Suprapubic skin (tissue), 4 donors: ENCODE data around the gene USP3. TPM values are rescaled to one million over a fixed set of nuclear protein-coding genes. Genes with fewer than 3 reads are reported as not detected.
A peak's percentile ranks its signal among the peaks of the same experiment; 100 is the strongest.

Source experiments
- DNase-seq, 2 donors: peaks; one replicate each; pipeline ENCODE4 v3.0.0-alpha.2; 2019; ENCODE audit warnings: low spot score in 2 of 2
- H3K27ac ChIP-seq: fragments of 200-600 bp; sonication (generic); one replicate; pipeline ENCODE4 v1.5.1; 2019
- H3K27me3 ChIP-seq: fragments of 200-600 bp; sonication (generic); one replicate; pipeline ENCODE4 v1.5.1; 2019
- H3K36me3 ChIP-seq: fragments of 200-600 bp; sonication (generic); one replicate; pipeline ENCODE4 v1.5.1; 2019
- H3K4me1 ChIP-seq: fragments of 200-600 bp; sonication (generic); one replicate; pipeline ENCODE4 v1.5.1; 2019
- H3K4me3 ChIP-seq: fragments of 200-600 bp; sonication (generic); one replicate; pipeline ENCODE4 v1.5.1; 2019; ENCODE audit warnings: mild to moderate bottlenecking
- H3K9me3 ChIP-seq: fragments of 200-600 bp; sonication (generic); one replicate; pipeline ENCODE4 v1.5.1; 2019
- EP300 ChIP-seq: sonication (generic); formaldehyde crosslinking; IDR thresholded peaks from one replicate; pipeline ENCODE4 v1.6.1; 2017; ENCODE audit warnings: antibody characterized with exemption
- POLR2A ChIP-seq, 2 donors: fragments of 450-650 bp; IDR thresholded peaks; one replicate each; pipeline ENCODE4 v1.6.1; 2017; ENCODE audit warnings: antibody characterized with exemption in 2 of 2, mild to moderate bottlenecking in 2 of 2, moderate library complexity in 2 of 2
- POLR2AphosphoS5 ChIP-seq, 3 donors: sonication (generic); formaldehyde crosslinking; IDR thresholded peaks; one replicate each; pipeline ENCODE4 v1.6.1; 2017; ENCODE audit warnings: antibody characterized with exemption in 3 of 3
- WGBS: methylation state at CpG from one replicate; pipeline ENCODE4 v1.1.5; 2018; 5-methylcytosine and 5-hydroxymethylcytosine counted together
- total RNA-seq, 4 donors: library from RNA; depleted of rRNA; stranded (reverse); fragments of >200 nt; gene quantifications; one replicate each; pipeline ENCODE4 v1.1.0, GENCODE V29; 2016
- TF ChIP-seq, protein P1 (sequence below), 2 donors: fragments of 200-600 bp in 1 of 2; fragments of 450-650 bp in 1 of 2; sonication (generic) in 1 of 2; IDR thresholded peaks; one replicate each; pipeline ENCODE4 v1.5.1; 2016 to 2019; ENCODE audit warnings: antibody characterized with exemption in 2 of 2, mild to moderate bottlenecking in 1 of 2, moderate library complexity in 1 of 2

USP3 gene
- total RNA-seq, 4 donors from 2014 or later: 43.2 to 105 (median 48.0) TPM

DNA sequence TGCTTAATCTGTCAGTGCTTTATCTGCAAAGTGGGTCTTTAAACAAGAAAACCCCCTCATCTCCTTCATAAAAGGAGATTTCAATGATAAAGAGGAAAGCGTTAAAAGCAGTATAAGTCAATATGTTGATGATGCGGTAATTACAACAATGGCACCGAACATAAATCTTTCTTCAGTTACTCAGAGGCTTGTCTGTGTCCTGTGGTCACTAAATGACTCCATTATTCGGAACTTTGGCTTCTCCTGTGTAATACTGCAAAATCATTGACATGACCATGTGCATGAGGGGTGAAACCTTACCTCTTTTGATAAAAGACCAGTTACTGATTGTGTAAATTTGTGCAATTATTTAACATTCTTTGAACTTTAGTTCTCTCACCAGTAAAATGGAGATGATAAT lies 4.8 kb upstream of the USP3 start:
- Histone ChIP-seq H3K9me3 (no peaks in the 10 kb centered on the region), H3K4me1 (peaks cover 40% of the 10 kb centered on the region), H3K27ac (peak overlapping the region; percentile 6), H3K27me3 (no peaks in the 10 kb centered on the region), H3K4me3 (no peak overlapping the region), H3K36me3 (no peaks in the 10 kb centered on the region)
- WGBS: 95% methylated on average over 4 of the region's 4 CpGs
- TF ChIP-seq POLR2AphosphoS5 (IDR thresholded peaks at IDR 0.05): no peak
- TF ChIP-seq POLR2A (IDR thresholded peaks at IDR 0.05): no peak
- TF ChIP-seq, protein P1, sequence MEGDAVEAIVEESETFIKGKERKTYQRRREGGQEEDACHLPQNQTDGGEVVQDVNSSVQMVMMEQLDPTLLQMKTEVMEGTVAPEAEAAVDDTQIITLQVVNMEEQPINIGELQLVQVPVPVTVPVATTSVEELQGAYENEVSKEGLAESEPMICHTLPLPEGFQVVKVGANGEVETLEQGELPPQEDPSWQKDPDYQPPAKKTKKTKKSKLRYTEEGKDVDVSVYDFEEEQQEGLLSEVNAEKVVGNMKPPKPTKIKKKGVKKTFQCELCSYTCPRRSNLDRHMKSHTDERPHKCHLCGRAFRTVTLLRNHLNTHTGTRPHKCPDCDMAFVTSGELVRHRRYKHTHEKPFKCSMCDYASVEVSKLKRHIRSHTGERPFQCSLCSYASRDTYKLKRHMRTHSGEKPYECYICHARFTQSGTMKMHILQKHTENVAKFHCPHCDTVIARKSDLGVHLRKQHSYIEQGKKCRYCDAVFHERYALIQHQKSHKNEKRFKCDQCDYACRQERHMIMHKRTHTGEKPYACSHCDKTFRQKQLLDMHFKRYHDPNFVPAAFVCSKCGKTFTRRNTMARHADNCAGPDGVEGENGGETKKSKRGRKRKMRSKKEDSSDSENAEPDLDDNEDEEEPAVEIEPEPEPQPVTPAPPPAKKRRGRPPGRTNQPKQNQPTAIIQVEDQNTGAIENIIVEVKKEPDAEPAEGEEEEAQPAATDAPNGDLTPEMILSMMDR (IDR thresholded peaks at IDR 0.05): no peak
- no peak for TF ChIP-seq EP300
- no peak for DNase-seq

DNA sequence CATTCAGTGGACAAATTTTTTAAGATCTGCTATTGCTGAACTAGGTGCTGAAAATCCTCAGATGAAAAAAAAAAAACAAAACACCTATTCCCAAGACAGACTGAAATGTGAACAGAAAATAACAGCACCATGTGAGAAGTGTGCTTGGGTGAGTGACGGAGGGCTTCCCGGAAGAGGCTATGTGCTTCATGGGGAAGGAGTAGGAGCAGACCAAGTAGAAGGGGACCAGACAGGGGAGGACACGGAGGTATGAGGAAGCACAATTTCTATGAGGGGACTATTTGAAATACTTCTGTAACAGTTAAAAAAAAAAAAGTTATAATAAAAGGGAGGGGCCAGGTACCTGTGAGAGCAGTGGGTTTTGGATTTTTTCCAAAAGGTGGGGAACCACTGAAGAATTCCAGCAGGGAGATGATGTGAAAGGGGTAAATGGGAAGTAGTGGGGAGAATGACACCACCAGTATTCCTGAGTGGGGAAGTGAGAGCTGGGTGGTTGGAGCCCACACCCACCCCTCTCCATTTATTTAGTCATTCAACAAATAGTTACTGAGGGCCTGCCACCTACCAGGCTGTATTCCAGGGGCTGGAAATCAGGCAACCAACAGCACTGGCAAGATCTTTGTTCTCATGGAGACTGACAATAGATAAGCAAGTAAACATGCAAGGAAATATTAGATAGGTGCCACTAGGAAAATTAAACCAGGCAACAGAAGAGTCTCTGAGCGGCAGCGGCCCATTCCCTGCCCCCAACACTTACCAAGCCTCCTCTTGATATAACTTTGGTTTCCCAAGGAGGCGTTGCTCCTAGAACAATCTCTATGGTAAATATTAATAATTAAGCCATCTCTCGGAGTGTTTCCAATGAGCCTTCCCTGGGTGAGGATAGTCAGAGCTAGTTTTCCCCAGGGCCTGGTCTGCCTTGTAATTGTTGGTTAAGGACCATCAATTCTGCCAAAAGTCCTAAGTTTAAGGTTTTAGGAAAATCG lies 3.8 kb upstream of the USP3 start:
- peaks cover 40% of the 10 kb centered on the region for H3K4me1 ChIP-seq
- no peaks in the 10 kb centered on the region for H3K27me3 ChIP-seq
- peak overlapping the region; percentile 28 for H3K4me3 ChIP-seq
- WGBS: 56% methylated on average over 8 of the region's 8 CpGs
- no peaks in the 10 kb centered on the region for H3K9me3 ChIP-seq
- TF ChIP-seq, protein P1 (IDR thresholded peaks at IDR 0.05): no peak
- TF ChIP-seq POLR2A (IDR thresholded peaks at IDR 0.05) (no peak), EP300 (no peak), POLR2AphosphoS5 (IDR thresholded peaks at IDR 0.05) (no peak)
- H3K36me3 ChIP-seq: no peaks in the 10 kb centered on the region
- no peak for DNase-seq
- H3K27ac ChIP-seq: peak overlapping the region; percentile 96

DNA sequence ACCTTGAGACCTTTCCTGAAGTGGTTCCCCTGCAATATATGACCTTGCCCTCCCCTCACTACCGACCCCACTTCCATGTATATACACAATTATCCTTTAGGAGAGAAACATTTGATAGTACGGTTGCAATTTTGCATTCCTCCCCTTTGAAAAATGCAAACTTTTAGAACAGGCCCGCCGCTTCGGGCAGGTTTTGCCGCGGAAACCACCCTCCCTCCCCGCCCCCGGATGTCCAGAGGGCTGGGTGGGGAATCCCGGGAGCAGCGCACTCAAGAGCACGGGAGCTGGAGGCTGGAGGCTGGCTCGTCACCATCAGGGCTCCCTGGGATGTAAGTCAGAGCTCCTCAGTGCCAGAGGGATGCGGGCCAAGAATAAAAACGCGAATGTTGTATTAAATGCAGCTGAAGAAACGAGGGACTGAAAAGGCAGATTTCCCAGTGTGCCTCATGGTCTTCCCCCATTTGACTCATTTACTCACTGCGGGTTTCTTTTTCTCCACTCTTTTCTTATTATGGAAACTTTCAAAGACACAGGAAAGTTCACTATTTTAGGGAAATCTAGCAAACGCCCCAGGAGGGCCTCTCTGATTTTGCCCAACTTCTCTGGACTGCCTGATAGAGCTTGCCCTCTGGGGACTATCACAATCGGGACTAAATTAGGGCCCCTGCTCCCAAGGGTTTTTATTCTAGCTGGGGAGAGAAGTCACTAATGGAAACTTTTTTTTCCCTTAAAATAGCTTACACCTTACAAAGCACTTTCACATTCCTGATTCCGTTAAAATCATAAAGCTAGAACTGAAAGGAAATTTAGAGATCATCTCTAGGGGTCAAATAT lies 2.9 kb upstream of the USP3 start:
- DNase-seq: peak; percentile 92 to 93
- 4% methylated on average over 21 of the region's 21 CpGs for WGBS
- peaks cover 46% of the 10 kb centered on the region for H3K4me1 ChIP-seq
- no peaks in the 10 kb centered on the region for H3K36me3 ChIP-seq
- peak overlapping the region; percentile 96 for H3K27ac ChIP-seq
- H3K9me3 ChIP-seq: no peaks in the 10 kb centered on the region
- H3K27me3 ChIP-seq: no peaks in the 10 kb centered on the region
- peak overlapping the region; percentile 28 for H3K4me3 ChIP-seq
- no peak for TF ChIP-seq POLR2A (IDR thresholded peaks at IDR 0.05)
- TF ChIP-seq, protein P1 (IDR thresholded peaks at IDR 0.05): no peak
- TF ChIP-seq POLR2AphosphoS5 (IDR thresholded peaks at IDR 0.05): no peak
- TF ChIP-seq EP300: no peak

DNA sequence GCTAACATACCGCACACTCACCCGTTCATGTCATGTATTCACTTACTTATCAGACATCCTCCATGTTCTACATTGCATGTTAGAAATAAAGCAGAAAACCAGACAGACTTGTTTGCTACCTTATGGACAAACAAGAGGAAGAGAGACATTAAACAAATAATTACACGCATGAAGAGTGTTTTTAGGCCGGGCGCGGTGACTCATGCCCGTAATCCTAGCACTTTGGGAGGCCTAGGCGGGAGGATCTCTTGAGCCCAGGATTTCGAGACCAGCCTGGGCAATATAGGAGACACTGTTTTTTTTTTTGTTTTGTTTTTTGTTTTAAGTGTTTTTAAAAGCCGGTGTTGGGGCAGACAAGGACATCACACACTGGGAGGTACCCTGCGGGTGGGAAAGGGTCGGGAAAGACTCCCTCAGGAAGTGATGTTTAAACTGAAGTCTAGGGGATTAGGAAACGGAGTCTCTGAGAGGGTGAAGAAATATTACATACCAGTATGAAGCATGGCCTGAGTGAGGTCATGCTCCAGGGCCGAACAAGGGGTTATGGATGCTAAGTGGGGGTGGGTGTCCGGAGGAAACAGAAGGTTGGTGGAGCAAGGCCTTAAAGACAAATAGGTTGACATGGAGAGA lies 2.1 kb upstream of the USP3 start:
- TF ChIP-seq, protein P1 (IDR thresholded peaks at IDR 0.05): no peak
- TF ChIP-seq POLR2A (IDR thresholded peaks at IDR 0.05) (no peak), POLR2AphosphoS5 (IDR thresholded peaks at IDR 0.05) (no peak), EP300 (no peak)
- Histone ChIP-seq H3K4me1 (peaks cover 54% of the 10 kb centered on the region), H3K9me3 (no peaks in the 10 kb centered on the region), H3K36me3 (no peaks in the 10 kb centered on the region), H3K4me3 (no peak overlapping the region), H3K27me3 (no peaks in the 10 kb centered on the region), H3K27ac (peak overlapping the region; percentile 96)
- 59% methylated on average over 15 of the region's 15 CpGs for WGBS
- no peak for DNase-seq
